ENCODE measurements around the gene EEPD1. TPM values are rescaled to one million over a fixed set of nuclear protein-coding genes. Genes with fewer than 3 reads are reported as not detected.

The EEPD1 gene
- total RNA-seq, 1 donor from 2014 or later: 10.8 TPM

GRCh38 chr7:36265680-36266079 lies 112.6 kb downstream of the EEPD1 start:
- no peak for DNase-seq (ENCODE audit: low read depth)
- TF ChIP-seq CTCF (conservative IDR thresholded peaks at IDR 0.05; ENCODE audit: low read depth, low read length): no peak
- H3K4me3 ChIP-seq (ENCODE audit: low read depth, low read length): no peak overlapping the region

GRCh38 chr7:36266190-36266589 lies 113.1 kb downstream of the EEPD1 start:
- no peak for DNase-seq (ENCODE audit: low read depth)
- no peak overlapping the region for H3K4me3 ChIP-seq (ENCODE audit: low read depth, low read length)
- TF ChIP-seq CTCF (conservative IDR thresholded peaks at IDR 0.05; ENCODE audit: low read depth, low read length): no peak

- no peak for DNase-seq (ENCODE audit: low read depth)
- no peak for TF ChIP-seq CTCF (conservative IDR thresholded peaks at IDR 0.05; ENCODE audit: low read depth, low read length)
Observed at GRCh38 chr7:36266683-36267082, 113.6 kb downstream of the EEPD1 start.

GRCh38 chr7:36272211-36272566 lies 119.1 kb downstream of the EEPD1 start:
- DNase-seq (ENCODE audit: low read depth): no peak
- no peak for TF ChIP-seq CTCF (conservative IDR thresholded peaks at IDR 0.05; ENCODE audit: low read depth, low read length)
- no peak overlapping the region for H3K4me3 ChIP-seq (ENCODE audit: low read depth, low read length)

More at GRCh38 chr7:36266683-36267082, 113.6 kb downstream of the EEPD1 start:
- no peak overlapping the region for H3K4me3 ChIP-seq (ENCODE audit: low read depth, low read length)

GRCh38 chr7:36272567-36273269 lies 119.7 kb downstream of the EEPD1 start:
- TF ChIP-seq CTCF (conservative IDR thresholded peaks at IDR 0.05; ENCODE audit: low read depth, low read length): no peak
- no peak overlapping the region for H3K4me3 ChIP-seq (ENCODE audit: low read depth, low read length)
- DNase-seq (ENCODE audit: low read depth): no peak

- DNase-seq (ENCODE audit: low read depth): no peak
- H3K4me3 ChIP-seq (ENCODE audit: low read depth, low read length): no peak overlapping the region
- no peak for TF ChIP-seq CTCF (conservative IDR thresholded peaks at IDR 0.05; ENCODE audit: low read depth, low read length)
Observed at GRCh38 chr7:36273836-36274235, 120.8 kb downstream of the EEPD1 start.

GRCh38 chr7:36275735-36276284 lies 122.8 kb downstream of the EEPD1 start:
- H3K4me3 ChIP-seq (ENCODE audit: low read depth, low read length): no peak overlapping the region
- TF ChIP-seq CTCF (conservative IDR thresholded peaks at IDR 0.05; ENCODE audit: low read depth, low read length): no peak
- no peak for DNase-seq (ENCODE audit: low read depth)

Measured in epithelial cell of proximal tubule (primary cell).